Measurements from ENCODE around the gene CYP19A1.

CYP19A1 gene

GRCh38 chr15:51320843-51321242, 17.6 kb downstream of the CYP19A1 start:
- Histone ChIP-seq H3K4me3 (no peak overlapping the region), H3K27ac (peak overlapping the region in 1 of 2 donors; percentile 25)
- TF ChIP-seq CTCF (IDR thresholded peaks at IDR 0.05): no peak
- DNase-seq (ENCODE audit: low spot score): peak; percentile 55

DNA sequence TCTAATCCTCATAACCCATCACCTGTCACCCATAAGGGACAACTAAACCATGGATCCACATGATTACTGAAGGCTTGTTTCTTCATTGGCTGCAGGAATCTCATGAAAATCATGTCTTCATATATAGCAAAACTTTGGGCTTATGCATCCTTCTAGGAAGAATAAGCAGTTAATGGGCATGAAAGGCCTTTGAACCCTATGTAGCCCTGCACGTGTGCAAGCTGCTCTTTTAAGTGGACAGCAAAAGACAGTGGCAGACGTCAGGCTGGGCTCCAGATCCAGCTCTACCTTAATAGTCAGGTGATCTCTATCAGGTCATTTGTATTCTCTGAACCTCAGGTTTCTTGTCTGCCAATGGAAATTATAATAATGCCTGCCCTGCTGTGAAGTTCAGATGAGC, 18.9 kb downstream of the CYP19A1 start:
- no peak for TF ChIP-seq CTCF (IDR thresholded peaks at IDR 0.05)

DNA sequence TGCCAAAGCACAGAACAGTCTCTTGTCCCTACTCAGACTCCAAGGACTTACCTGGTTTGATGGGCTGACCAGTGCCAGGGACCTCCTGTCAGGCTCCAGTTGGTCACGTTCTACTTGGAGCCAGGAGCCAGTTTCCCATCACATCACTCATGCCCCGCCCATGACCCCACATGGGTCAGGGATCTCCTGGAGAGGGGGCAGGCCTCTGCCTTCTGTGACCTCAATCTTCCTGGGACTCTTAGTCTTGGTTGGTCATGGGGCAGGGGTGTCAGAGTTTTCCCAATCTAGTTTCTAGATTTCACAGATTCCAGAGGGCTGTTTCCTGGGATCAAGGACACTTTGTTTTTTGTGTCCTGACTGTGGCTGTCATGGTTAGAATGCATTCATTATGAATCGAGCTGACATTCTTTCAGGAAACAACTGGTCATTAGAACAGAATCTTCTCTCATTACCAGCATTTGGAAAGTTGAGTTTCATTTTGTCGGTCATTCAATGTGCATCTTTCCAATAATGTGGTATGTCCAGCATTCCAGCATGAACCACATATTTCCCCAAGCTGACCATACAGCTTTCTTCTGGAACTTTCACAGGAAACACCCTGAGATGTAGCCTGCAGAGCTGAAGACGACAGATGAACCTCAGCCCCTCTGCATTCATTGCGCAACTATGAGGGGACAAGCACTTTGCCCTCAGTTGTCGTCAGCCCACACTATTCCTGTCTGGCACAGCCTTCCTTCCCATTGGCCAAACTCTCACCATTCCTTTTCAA, 19.8 kb downstream of the CYP19A1 start:
- DNase-seq (ENCODE audit: low spot score): peak; percentile 66
- no peak for TF ChIP-seq CTCF (IDR thresholded peaks at IDR 0.05)
- H3K4me3 ChIP-seq: no peak overlapping the region
- peak overlapping the region in 1 of 2 donors; percentile 56 for H3K27ac ChIP-seq

More for the DNA sequence above, 18.9 kb downstream of the CYP19A1 start:
- no peak overlapping the region for H3K4me3 ChIP-seq
- peak; percentile 8 for DNase-seq (ENCODE audit: low spot score)
- H3K27ac ChIP-seq: no peak overlapping the region

GRCh38 chr15:51316636-51317035, 21.8 kb downstream of the CYP19A1 start:
- peak; percentile 26 for DNase-seq (ENCODE audit: low spot score)
- Histone ChIP-seq H3K4me3 (no peak overlapping the region), H3K27ac (no peak overlapping the region)
- TF ChIP-seq CTCF (IDR thresholded peaks at IDR 0.05): no peak

DNA sequence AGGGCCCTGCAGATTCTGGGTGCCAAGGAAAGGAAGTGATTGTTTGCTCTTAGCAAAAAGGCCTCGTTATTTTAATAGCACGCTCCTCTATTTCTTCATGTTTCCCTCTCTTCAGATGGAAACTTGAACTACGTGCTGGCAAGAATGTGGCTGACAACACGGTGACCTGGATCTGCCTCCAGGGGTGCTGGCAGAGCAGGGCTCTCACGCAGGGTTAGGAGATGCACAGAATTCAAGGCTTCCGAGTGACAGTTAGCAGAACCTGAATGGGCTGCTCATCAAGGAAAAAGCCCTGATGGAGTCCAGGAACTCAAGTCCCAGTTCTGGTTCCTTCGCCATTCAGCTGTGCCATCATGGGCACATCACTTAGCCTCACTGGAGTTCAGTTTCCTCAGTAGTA, 22.7 kb downstream of the CYP19A1 start:
- no peak overlapping the region for H3K27ac ChIP-seq
- DNase-seq (ENCODE audit: low spot score): peak; percentile 17
- TF ChIP-seq CTCF (IDR thresholded peaks at IDR 0.05): no peak
- no peak overlapping the region for H3K4me3 ChIP-seq

- H3K27ac ChIP-seq: peak overlapping the region in 1 of 2 donors; percentile 7
- DNase-seq (ENCODE audit: low spot score): peak; percentile 36
- TF ChIP-seq CTCF (IDR thresholded peaks at IDR 0.05): no peak
- H3K4me3 ChIP-seq: no peak overlapping the region
Measured at GRCh38 chr15:51314391-51315337, 23.7 kb downstream of the CYP19A1 start.

Measured in coronary artery (tissue), 2 donors.